Osteoblast (primary cell): ENCODE results near the gene NTNG1. TPM values are rescaled to one million over a fixed set of nuclear protein-coding genes. Genes with fewer than 3 reads are reported as not detected.

Experiments
- DNase-seq: peaks from one replicate; pipeline ENCODE4 v3.0.0; 2011; ENCODE audit warnings: low spot score, mixed read lengths; ENCODE audit not compliant: insufficient read length; ENCODE audit errors: missing footprints
- H2AFZ ChIP-seq: 2 replicates; pipeline ENCODE4 v1.6.0; 2011; ENCODE audit warnings: mild to moderate bottlenecking, low read length
- H3K27ac ChIP-seq: 2 replicates; pipeline ENCODE4 v1.5.1; 2011; ENCODE audit warnings: mild to moderate bottlenecking, low read depth, low read length, moderate library complexity
- H3K27me3 ChIP-seq: 2 replicates; pipeline ENCODE4 v1.6.0; 2012; ENCODE audit warnings: mild to moderate bottlenecking, control low read depth, inconsistent platforms, low read length, moderate library complexity; ENCODE audit not compliant: insufficient read depth
- H3K36me3 ChIP-seq: 2 replicates; pipeline ENCODE4 v1.5.1; 2011; ENCODE audit warnings: mild to moderate bottlenecking, low read length, control low read depth, moderate library complexity; ENCODE audit not compliant: insufficient read depth
- H3K4me1 ChIP-seq: 2 replicates; pipeline ENCODE4 v1.5.1; 2011; ENCODE audit warnings: mild to moderate bottlenecking, low read length, control low read depth, moderate library complexity; ENCODE audit not compliant: insufficient read depth
- H3K4me2 ChIP-seq: 2 replicates; pipeline ENCODE4 v1.6.0; 2011; ENCODE audit warnings: mild to moderate bottlenecking, low read length; ENCODE audit not compliant: insufficient read depth
- H3K4me3 ChIP-seq: fragments of 200-600 bp; sonication (generic); 3 replicates; pipeline ENCODE4 v1.5.1; 2012; ENCODE audit warnings: mild to moderate bottlenecking, low read length, inconsistent platforms; ENCODE audit not compliant: insufficient read depth
- H3K79me2 ChIP-seq: 2 replicates; pipeline ENCODE4 v1.6.0; 2012; ENCODE audit warnings: mild to moderate bottlenecking, low read length, control low read depth, inconsistent platforms; ENCODE audit not compliant: insufficient read depth
- H3K9me3 ChIP-seq: 2 replicates; pipeline ENCODE4 v1.5.1; 2011; ENCODE audit warnings: low read depth, low read length, control low read depth
- H4K20me1 ChIP-seq: 2 replicates; pipeline ENCODE4 v1.6.0; 2012; ENCODE audit warnings: mild to moderate bottlenecking, low read length, control low read depth; ENCODE audit not compliant: insufficient read depth
- total RNA-seq: library from RNA; depleted of rRNA; stranded (reverse); fragments of >200 nt; gene quantifications from 2 replicates; pipeline ENCODE4 v1.2.3, GENCODE V29; 2012
- TF ChIP-seq, protein P1 (sequence below): IDR thresholded peaks from 2 replicates; pipeline ENCODE4 v1.5.1; 2011; ENCODE audit warnings: mild to moderate bottlenecking, low read depth, low read length, moderate library complexity; ENCODE audit errors: extremely low read depth

NTNG1 gene
- total RNA-seq, 1 donor, result 3.6 TPM

DNA sequence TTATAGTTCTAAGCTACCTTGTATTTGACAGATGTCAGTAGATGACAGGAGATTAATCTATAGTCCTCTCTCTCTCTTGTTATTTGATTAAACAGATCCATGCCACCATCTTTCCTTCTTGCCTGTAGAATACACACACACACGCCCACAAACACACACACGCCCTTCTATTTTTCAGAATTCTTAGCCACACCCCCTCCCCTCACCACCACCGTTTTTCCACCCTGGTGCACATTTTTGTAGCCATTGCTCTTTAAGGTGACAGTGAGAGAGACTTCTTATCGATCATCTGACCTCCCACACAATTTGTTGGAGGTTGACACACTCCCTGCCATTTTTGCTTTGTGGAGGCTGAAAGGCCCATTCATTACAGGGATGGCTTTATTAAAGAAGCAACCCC is 123.2 kb downstream of the NTNG1 start:
- Histone ChIP-seq H3K27ac (no peak overlapping the region), H3K4me2 (peak overlapping the region; percentile 2), H3K4me1 (peaks cover 10% of the 10 kb centered on the region), H4K20me1 (no peaks in the 10 kb centered on the region), H3K79me2 (no peaks in the 10 kb centered on the region), H3K36me3 (no peaks in the 10 kb centered on the region), H3K9me3 (no peaks in the 10 kb centered on the region), H3K4me3 (no peak overlapping the region), H2AFZ (no peak overlapping the region), H3K27me3 (no peaks in the 10 kb centered on the region)
- DNase-seq, result no peak
- TF ChIP-seq, protein P1, sequence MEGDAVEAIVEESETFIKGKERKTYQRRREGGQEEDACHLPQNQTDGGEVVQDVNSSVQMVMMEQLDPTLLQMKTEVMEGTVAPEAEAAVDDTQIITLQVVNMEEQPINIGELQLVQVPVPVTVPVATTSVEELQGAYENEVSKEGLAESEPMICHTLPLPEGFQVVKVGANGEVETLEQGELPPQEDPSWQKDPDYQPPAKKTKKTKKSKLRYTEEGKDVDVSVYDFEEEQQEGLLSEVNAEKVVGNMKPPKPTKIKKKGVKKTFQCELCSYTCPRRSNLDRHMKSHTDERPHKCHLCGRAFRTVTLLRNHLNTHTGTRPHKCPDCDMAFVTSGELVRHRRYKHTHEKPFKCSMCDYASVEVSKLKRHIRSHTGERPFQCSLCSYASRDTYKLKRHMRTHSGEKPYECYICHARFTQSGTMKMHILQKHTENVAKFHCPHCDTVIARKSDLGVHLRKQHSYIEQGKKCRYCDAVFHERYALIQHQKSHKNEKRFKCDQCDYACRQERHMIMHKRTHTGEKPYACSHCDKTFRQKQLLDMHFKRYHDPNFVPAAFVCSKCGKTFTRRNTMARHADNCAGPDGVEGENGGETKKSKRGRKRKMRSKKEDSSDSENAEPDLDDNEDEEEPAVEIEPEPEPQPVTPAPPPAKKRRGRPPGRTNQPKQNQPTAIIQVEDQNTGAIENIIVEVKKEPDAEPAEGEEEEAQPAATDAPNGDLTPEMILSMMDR, result no peak

DNA sequence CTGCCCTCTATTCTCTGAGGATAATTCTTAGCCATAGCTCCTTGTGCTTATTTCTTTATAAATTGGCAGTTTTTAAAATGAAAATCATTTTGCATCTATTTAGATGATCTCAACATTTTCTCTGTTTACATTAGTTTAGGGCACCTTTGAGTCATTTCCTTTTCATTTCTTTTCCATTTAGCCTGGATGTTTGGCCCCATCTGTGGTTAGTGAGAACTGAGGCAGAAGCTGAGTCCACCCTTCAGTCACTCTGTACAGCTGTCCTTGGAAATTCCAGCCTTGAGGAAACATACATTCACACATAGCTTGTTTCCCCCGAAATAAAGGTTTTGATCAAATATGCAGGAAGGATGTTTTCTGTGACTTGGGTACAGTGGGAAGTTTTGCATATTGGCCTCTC is 123.7 kb downstream of the NTNG1 start:
- Histone ChIP-seq H2AFZ (no peak overlapping the region), H3K4me3 (no peak overlapping the region), H3K36me3 (no peaks in the 10 kb centered on the region), H3K27me3 (no peaks in the 10 kb centered on the region), H3K79me2 (no peaks in the 10 kb centered on the region), H3K9me3 (no peaks in the 10 kb centered on the region), H4K20me1 (no peaks in the 10 kb centered on the region), H3K4me2 (peak overlapping the region; percentile 2), H3K27ac (no peak overlapping the region), H3K4me1 (peaks cover 10% of the 10 kb centered on the region)
- TF ChIP-seq, protein P1, result no peak
- DNase-seq, result no peak

DNA sequence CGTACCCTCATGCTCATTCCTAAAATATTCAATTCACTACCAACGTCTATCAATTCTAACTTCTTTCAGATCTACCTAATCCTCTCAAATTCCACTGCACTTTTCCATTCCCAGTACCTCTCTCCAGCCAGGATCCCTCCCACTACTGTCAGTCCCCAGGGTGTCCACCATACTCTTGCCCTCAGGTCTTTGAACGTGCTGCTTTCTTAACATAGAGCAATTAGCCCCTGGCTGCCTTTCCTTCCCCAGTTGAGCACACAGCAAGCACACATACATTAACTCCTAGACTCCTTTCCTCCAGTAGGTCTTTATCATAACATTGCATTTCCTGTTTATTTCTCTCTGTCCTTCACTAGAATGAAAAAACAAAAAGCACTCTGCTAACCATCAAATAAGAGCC is 126.7 kb downstream of the NTNG1 start:
- no peak for DNase-seq
- Histone ChIP-seq H3K4me2 (no peak overlapping the region), H2AFZ (no peak overlapping the region), H3K9me3 (no peaks in the 10 kb centered on the region), H3K36me3 (no peaks in the 10 kb centered on the region), H3K27me3 (no peaks in the 10 kb centered on the region), H3K79me2 (no peaks in the 10 kb centered on the region), H3K27ac (no peak overlapping the region), H4K20me1 (no peaks in the 10 kb centered on the region), H3K4me1 (peaks cover 10% of the 10 kb centered on the region), H3K4me3 (no peak overlapping the region)
- TF ChIP-seq, protein P1, result no peak

DNA sequence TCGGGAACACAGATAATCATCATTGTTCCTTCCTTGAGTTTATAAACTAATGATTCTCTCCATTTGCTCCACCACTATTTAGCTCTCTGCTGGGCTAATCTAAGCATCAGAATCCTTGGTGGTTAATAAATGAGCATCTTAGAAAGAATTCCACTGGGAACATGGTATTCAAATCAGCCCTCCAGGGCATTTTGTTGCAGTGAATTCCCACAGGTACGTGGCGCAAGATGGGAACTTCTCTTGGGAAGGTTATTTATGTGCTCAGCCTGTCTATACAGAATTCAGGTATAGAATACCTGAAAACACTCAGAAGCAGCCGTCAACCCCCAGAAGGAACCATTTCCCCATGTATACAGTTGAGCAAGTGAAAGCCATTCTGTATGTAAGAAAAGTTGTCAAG is 131.5 kb downstream of the NTNG1 start:
- DNase-seq, result no peak
- Histone ChIP-seq H3K27ac (no peak overlapping the region), H3K36me3 (no peaks in the 10 kb centered on the region), H3K9me3 (no peaks in the 10 kb centered on the region), H3K4me2 (no peak overlapping the region), H2AFZ (no peak overlapping the region), H4K20me1 (no peaks in the 10 kb centered on the region), H3K27me3 (no peaks in the 10 kb centered on the region), H3K4me1 (no peaks in the 10 kb centered on the region), H3K79me2 (no peaks in the 10 kb centered on the region), H3K4me3 (no peak overlapping the region)
- TF ChIP-seq, protein P1, result no peak
